GM12878 (cell line): ENCODE data around the gene OPCML. TPM values are rescaled to one million over a fixed set of nuclear protein-coding genes. Genes with fewer than 3 reads are reported as not detected.

Experiments used
- ATAC-seq: fragments of 200-7000 bp; cut with Tn5 transposase; 3 replicates; pipeline ENCODE4 v1.9.1; 2020; ENCODE audit warnings: mild to moderate bottlenecking, moderate library complexity
- BruUV-seq: library from RNA; stranded (reverse); fragments of 400-500 nt; replicated peaks from 2 replicates; lab custom pipeline; 2021; lab: Mats Ljungman, UMichigan
- CTCF ChIA-PET: fragments of 300-600 bp; sonication (Branson Sonifier 250); formaldehyde crosslinking; extraction: SDS; loops from one replicate; lab custom pipeline; 2021; ENCODE audit warnings: inconsistent platforms; lab: Yijun Ruan, JAX
- POLR2A ChIA-PET: fragments of 350-600 bp; formaldehyde crosslinking; extraction: SDS; loops from one replicate; lab custom pipeline; 2021; ENCODE audit warnings: inconsistent platforms; lab: Charles Lee
- RAD21 ChIA-PET: fragments of 300-600 bp; sonication (Branson Sonifier 250); formaldehyde crosslinking; loops from one replicate; lab custom pipeline; 2023; ENCODE audit warnings: antibody characterized with exemption; ENCODE audit not compliant: unreplicated experiment; lab: Charles Lee
- SMC1A ChIA-PET: fragments of 300-600 bp; sonication (Branson Sonifier 250); formaldehyde crosslinking; loops from one replicate; lab custom pipeline; 2023; ENCODE audit not compliant: unreplicated experiment, uncharacterized antibody; lab: Charles Lee
- DNase-seq: peaks from one replicate; pipeline ENCODE4 v3.0.0-alpha.2; 2011; ENCODE audit warnings: low read depth, low spot score
- FAIRE-seq: peaks from 3 replicates; lab custom pipeline; 2011; peaks lifted over from hg19 to GRCh38; lab: Jason Lieb, UNC
- H2AFZ ChIP-seq: 2 replicates; pipeline ENCODE4 v1.6.0; 2011; ENCODE audit warnings: low read depth, low read length, control low read depth; ENCODE audit not compliant: control insufficient read depth
- H3K27ac ChIP-seq: 2 replicates; pipeline ENCODE4 v1.5.1; 2011; ENCODE audit warnings: control low read depth; ENCODE audit not compliant: control insufficient read depth, insufficient read depth
- H3K27me3 ChIP-seq, 2 experiments: replicated peaks in 1 of 2; 2 replicates each; pipeline versions ENCODE4 v1.6.0 to v1.6.1; 2011; ENCODE audit warnings: low read length in 1 of 2; ENCODE audit not compliant: control insufficient read depth in 2 of 2, insufficient read depth in 2 of 2
- H3K36me3 ChIP-seq, 2 experiments: 2 replicates each; pipeline ENCODE4 v1.5.1; 2011; ENCODE audit warnings: low read length in 1 of 2; ENCODE audit not compliant: control insufficient read depth in 2 of 2, insufficient read depth in 2 of 2
- H3K4me1 ChIP-seq: 2 replicates; pipeline ENCODE4 v1.6.1; 2011; ENCODE audit warnings: mild to moderate bottlenecking, low read length, moderate library complexity, mixed read lengths; ENCODE audit not compliant: control insufficient read depth, insufficient read depth
- H3K4me2 ChIP-seq: 2 replicates; pipeline ENCODE4 v1.6.0; 2011; ENCODE audit warnings: control low read depth; ENCODE audit not compliant: control insufficient read depth, insufficient read depth
- H3K4me3 ChIP-seq: fragments of 200-600 bp; sonication (generic); 2 replicates; pipeline ENCODE4 v1.5.1; 2016
- H3K79me2 ChIP-seq: 2 replicates; pipeline ENCODE4 v1.6.0; 2011; ENCODE audit warnings: low read length; ENCODE audit not compliant: control insufficient read depth, insufficient read depth
- H3K9ac ChIP-seq: 2 replicates; pipeline ENCODE4 v1.8.0; 2011; ENCODE audit warnings: low read length, control low read depth, mixed read lengths; ENCODE audit not compliant: control insufficient read depth, insufficient read depth
- H3K9me3 ChIP-seq: replicated peaks from 3 replicates; pipeline ENCODE4 v1.5.1; 2011; ENCODE audit warnings: mild to moderate bottlenecking, low read length; ENCODE audit not compliant: control insufficient read depth, insufficient read depth
- H4K20me1 ChIP-seq: 2 replicates; pipeline ENCODE4 v1.6.0; 2011; ENCODE audit not compliant: control insufficient read depth, insufficient read depth
- CREB1 ChIP-seq: IDR thresholded peaks from 2 replicates; pipeline ENCODE4 v1.6.1; 2012; ENCODE audit warnings: low read depth, mild to moderate bottlenecking, inconsistent platforms
- EGR1 ChIP-seq, 2 experiments: IDR thresholded peaks; 1 replicate in 1 of 2; 2 replicates in 1 of 2; pipeline ENCODE4 v1.6.1; 2011 to 2012; ENCODE audit warnings: low read depth in 2 of 2, low read length in 2 of 2, borderline replicate concordance in 1 of 2, mild to moderate bottlenecking in 1 of 2, moderate library complexity in 1 of 2
- SMC3 ChIP-seq: IDR thresholded peaks from 2 replicates; pipeline ENCODE4 v1.6.1; 2011; ENCODE audit warnings: low read length, improper control_type of control experiment, borderline replicate concordance
- SREBF1 ChIP-seq: IDR thresholded peaks from 2 replicates; pipeline ENCODE4 v1.6.1; 2012; ENCODE audit warnings: mild to moderate bottlenecking, low read length
- USF1 ChIP-seq: IDR thresholded peaks from 2 replicates; pipeline ENCODE4 v1.6.1; 2011; ENCODE audit warnings: borderline replicate concordance, low read depth, mild to moderate bottlenecking, moderate library complexity, mixed read lengths, low read length; ENCODE audit not compliant: insufficient read depth; ENCODE audit errors: extremely low read length
- WRNIP1 ChIP-seq: IDR thresholded peaks from 2 replicates; pipeline ENCODE4 v1.6.1; 2011; ENCODE audit warnings: low read depth, low read length, improper control_type of control experiment, borderline replicate concordance
- in situ Hi-C: fragments of 300-500 bp; cut with MboI; formaldehyde crosslinking; loops from 9 replicates; pipeline ENCODE4 v1.14.3; 2018; ENCODE audit warnings: mixed read lengths
- intact Hi-C: fragments of 100-400 bp; cut with micrococcal nuclease; formaldehyde crosslinking; loops from one replicate; pipeline ENCODE4 v1.14.2; 2022; ENCODE audit not compliant: unreplicated experiment
- polyA plus RNA-seq, 11 experiments: library from polyadenylated mRNA; depleted of rRNA in 4 of 11; unstranded in 6 of 11; stranded (reverse) in 5 of 11; fragments of >200 nt; fragmentation: Nextera tagmentation in 4 of 11; fragmentation: Illumina TruSeq in 1 of 11; extraction: Ambion mirVana in 4 of 11; extraction: Trizol in 1 of 11; gene quantifications; 1 replicate in 1 of 11; 2 replicates in 10 of 11; pipeline versions ENCODE4 v1.2.1 to v1.2.3, GENCODE V29; 2011 to 2016; ENCODE audit warnings: inconsistent platforms in 2 of 11, missing spikeins in 2 of 11, low read depth in 1 of 11
- total RNA-seq, 4 experiments: library from RNA; depleted of rRNA in 3 of 4; stranded (reverse); fragments of >200 nt in 3 of 4; fragmentation: Illumina TruSeq in 1 of 4; extraction: Trizol in 1 of 4; gene quantifications; 2 replicates each; pipeline versions ENCODE4 v1.2.1 to v1.2.3, GENCODE V29; 2013 to 2021

OPCML gene
- total and polyA plus RNA-seq, 10 of the 15 experiments (the other 5 are each of a cell fraction or from before 2014, with no cell fraction given) = 0.84 TPM; not detected in 9

GRCh38 chr11:133216813-133217212 lies 315.5 kb downstream of the OPCML start:
- Histone ChIP-seq H3K27me3 (no peaks in the 10 kb centered on the region), H4K20me1 (no peaks in the 10 kb centered on the region), H3K4me2 (no peak overlapping the region), H2AFZ (no peak overlapping the region), H3K4me1 (no peaks in the 10 kb centered on the region), H3K9ac (no peak overlapping the region), H3K27ac (no peak overlapping the region), H3K4me3 (no peak overlapping the region)
- FAIRE-seq (no peak), DNase-seq (no peak)
- no TSS peak for BruUV-seq
- RAD21 ChIA-PET = interaction anchor here (1.8 kb wide), 1 partner anchor 82 kb away, joined by 4 read pairs; no protein-coding TSS in a partner anchor
- SMC1A ChIA-PET = interaction anchor here (1.2 kb wide), 1 partner anchor 144 kb away, joined by 3 read pairs; no protein-coding TSS in a partner anchor
- CTCF ChIA-PET = interaction anchor here (1.1 kb wide), 1 partner anchor 10 kb away, joined by 3 read pairs; no protein-coding TSS in a partner anchor
- TF ChIP-seq EGR1 (IDR thresholded peaks at IDR 0.05; ENCODE audit: borderline replicate concordance in 1 of 2, low read depth in 2 of 2, low read length in 2 of 2) (no peak), CREB1 (no peak), WRNIP1 (no peak), USF1 (no peak), SREBF1 (no peak), SMC3 (no peak)
- TF ChIP-seq, all 136 proteins: peak for 0
- intact Hi-C loops = no loop called here
- no peaks in the 10 kb centered on the region for H3K9me3 ChIP-seq
- POLR2A ChIA-PET = no interaction called here
- H3K36me3 ChIP-seq = no peaks in the 10 kb centered on the region
- ATAC-seq = no peak
- H3K79me2 ChIP-seq = no peaks in the 10 kb centered on the region
- in situ Hi-C loops = no loop called here
